Stomach smooth muscle (tissue), 2 donors: ENCODE measurements around the gene RAMACL.
"Not testable (repeated sequence)": the region's sequence is repeated elsewhere in the genome, so short reads cannot be mapped to it uniquely, and the experiment has no call there.

Experiments
- H3K27ac ChIP-seq: one replicate; pipeline ENCODE4 v1.7.0; 2013; ENCODE audit warnings: mild to moderate bottlenecking, low read length, inconsistent platforms
- H3K27me3 ChIP-seq, 2 donors: one replicate each; pipeline ENCODE4 v1.7.0; 2013; ENCODE audit warnings: low read length in 2 of 2; ENCODE audit not compliant: insufficient read depth in 2 of 2, control insufficient read depth in 1 of 2
- H3K36me3 ChIP-seq, 2 donors: one replicate each; pipeline ENCODE4 v1.7.0; 2013; ENCODE audit warnings: low read length in 2 of 2; ENCODE audit not compliant: control insufficient read depth in 2 of 2, insufficient read depth in 2 of 2
- H3K4me1 ChIP-seq: one replicate; pipeline ENCODE4 v1.7.0; 2013; ENCODE audit warnings: low read length; ENCODE audit not compliant: control insufficient read depth, insufficient read depth
- H3K4me3 ChIP-seq, 2 donors: one replicate each; pipeline ENCODE4 v1.7.0; 2013; ENCODE audit warnings: low read length in 2 of 2
- H3K9ac ChIP-seq, 2 donors: one replicate each; pipeline ENCODE4 v1.7.0; 2013; ENCODE audit warnings: low read length in 2 of 2, mild to moderate bottlenecking in 1 of 2
- H3K9me3 ChIP-seq, 2 donors: one replicate each; pipeline ENCODE4 v1.7.0; 2013; ENCODE audit warnings: low read length in 2 of 2; ENCODE audit not compliant: control insufficient read depth in 2 of 2
- donor health status: healthy.
- donor health status: Pancreatic carcinoma.

RAMACL gene

DNA sequence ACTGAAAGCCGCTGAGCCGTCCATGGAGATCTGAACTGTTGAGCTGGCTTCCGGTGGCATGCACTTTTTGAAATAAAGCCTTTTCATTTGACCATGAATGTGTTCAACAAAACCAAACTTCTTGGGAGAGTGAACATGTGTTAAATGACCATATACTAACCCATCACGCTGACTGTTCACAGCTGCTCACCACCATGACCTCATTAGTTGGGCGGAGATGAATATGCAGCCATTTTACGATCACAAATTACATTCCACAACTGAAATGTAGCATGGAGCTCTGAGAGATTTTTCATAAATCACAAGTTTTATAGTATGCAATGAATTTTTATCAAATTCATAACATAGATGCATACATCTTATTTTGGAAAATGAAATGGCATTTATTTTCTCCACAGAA lies 4.2 kb downstream of the RAMACL start:
- peaks cover 0 to 3% of the 10 kb centered on the region in 2 donors for H3K36me3 ChIP-seq
- H3K9me3 ChIP-seq = no peaks in the 10 kb centered on the region
- no peak overlapping the region for H3K27ac ChIP-seq
- H3K4me1 ChIP-seq = peaks cover 6% of the 10 kb centered on the region
- no peaks in the 10 kb centered on the region for H3K27me3 ChIP-seq
- no peak overlapping the region for H3K4me3 ChIP-seq
- H3K9ac ChIP-seq = no peak overlapping the region

- H3K4me3 ChIP-seq, H3K9ac ChIP-seq, H3K27ac ChIP-seq, H3K9me3 ChIP-seq, H3K27me3 ChIP-seq, H3K4me1 ChIP-seq, H3K36me3 ChIP-seq: not testable (repeated sequence)
These were observed 4.7 kb downstream of the RAMACL start for GRCh38 chr6:166581801-166582200.

DNA sequence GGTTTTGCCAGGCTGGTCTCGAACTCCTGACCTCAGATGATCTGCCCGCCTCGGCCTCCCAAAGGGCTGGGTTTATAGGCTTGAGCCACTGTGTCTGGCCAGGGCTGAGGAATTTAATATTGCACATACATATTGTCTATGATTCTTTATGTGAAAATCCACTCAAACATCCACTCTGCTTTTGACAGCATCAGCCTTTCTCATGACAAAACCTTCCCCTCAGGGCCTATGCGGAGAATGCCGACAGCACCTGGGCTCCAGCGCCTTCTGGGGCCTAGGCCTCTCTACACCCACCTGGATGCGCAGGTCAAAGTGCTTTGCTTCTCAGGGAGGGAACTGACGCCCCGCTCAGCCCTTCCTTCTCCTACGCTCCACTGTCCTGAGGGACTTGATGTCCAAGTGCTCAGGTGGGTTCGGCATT lies 5.4 kb downstream of the RAMACL start:
- Histone ChIP-seq H3K36me3 (peaks cover 0 to 3% of the 10 kb centered on the region in 2 donors), H3K9ac (no peak overlapping the region), H3K4me1 (peaks cover 6% of the 10 kb centered on the region), H3K27ac (no peak overlapping the region), H3K4me3 (no peak overlapping the region), H3K27me3 (no peaks in the 10 kb centered on the region), H3K9me3 (no peaks in the 10 kb centered on the region)

DNA sequence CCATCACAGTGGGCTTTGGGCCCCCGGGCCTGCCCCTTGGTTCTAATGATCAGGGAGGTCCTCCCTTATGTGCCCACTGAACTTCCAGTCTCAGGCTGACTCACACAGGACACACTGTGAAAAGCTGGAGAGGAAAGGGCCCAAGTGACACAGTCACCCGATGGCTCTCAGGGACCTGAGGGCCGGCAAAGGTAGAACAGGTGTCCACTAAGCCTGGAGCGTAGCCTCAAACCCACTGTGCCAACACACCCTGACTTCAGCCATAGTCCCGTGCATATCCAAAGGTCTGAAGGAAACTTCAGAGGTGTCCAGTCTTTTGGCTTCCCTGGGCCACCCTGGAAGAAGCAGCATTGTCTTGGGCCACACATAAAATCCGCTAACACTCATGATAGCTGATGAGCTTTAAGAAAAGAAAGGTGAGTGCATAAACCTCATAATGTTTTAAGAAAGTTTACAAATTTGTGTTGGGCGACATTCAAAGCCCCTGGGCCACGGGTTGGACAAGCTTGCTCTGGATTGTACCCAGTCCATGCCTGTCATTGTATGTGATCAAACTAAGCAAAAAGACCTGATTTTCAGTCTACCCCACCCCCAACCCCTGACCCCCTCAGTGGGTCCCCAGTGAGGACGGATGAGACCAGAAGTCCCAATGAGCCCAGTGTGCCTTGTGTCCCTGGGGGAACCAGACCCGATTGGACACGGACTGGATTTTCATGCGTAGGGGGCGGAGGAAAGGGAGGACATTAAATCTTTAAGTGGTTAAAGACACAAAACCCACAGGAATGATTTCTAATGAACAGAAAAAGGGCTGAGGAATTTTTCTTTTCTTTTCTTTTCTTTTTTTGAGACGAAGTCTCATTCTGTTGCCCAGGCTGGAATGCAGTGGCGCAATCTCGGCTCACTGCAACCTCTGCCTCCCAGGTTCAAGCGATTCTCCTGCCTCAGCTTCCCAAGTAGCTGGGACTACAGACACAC lies 6.1 kb downstream of the RAMACL start:
- no peaks in the 10 kb centered on the region for H3K9me3 ChIP-seq
- H3K36me3 ChIP-seq = peaks cover 0 to 3% of the 10 kb centered on the region in 2 donors
- no peak overlapping the region for H3K27ac ChIP-seq
- no peaks in the 10 kb centered on the region for H3K27me3 ChIP-seq
- H3K9ac ChIP-seq = no peak overlapping the region
- no peak overlapping the region for H3K4me3 ChIP-seq
- peaks cover 6% of the 10 kb centered on the region for H3K4me1 ChIP-seq

GRCh38 chr6:166579237-166579850 lies 7.1 kb downstream of the RAMACL start:
- no peaks in the 10 kb centered on the region for H3K27me3 ChIP-seq
- H3K4me3 ChIP-seq = no peak overlapping the region
- H3K4me1 ChIP-seq = peaks cover 6% of the 10 kb centered on the region
- no peak overlapping the region for H3K9ac ChIP-seq
- peaks cover 0 to 3% of the 10 kb centered on the region in 2 donors for H3K36me3 ChIP-seq
- no peaks in the 10 kb centered on the region for H3K9me3 ChIP-seq
- no peak overlapping the region for H3K27ac ChIP-seq

DNA sequence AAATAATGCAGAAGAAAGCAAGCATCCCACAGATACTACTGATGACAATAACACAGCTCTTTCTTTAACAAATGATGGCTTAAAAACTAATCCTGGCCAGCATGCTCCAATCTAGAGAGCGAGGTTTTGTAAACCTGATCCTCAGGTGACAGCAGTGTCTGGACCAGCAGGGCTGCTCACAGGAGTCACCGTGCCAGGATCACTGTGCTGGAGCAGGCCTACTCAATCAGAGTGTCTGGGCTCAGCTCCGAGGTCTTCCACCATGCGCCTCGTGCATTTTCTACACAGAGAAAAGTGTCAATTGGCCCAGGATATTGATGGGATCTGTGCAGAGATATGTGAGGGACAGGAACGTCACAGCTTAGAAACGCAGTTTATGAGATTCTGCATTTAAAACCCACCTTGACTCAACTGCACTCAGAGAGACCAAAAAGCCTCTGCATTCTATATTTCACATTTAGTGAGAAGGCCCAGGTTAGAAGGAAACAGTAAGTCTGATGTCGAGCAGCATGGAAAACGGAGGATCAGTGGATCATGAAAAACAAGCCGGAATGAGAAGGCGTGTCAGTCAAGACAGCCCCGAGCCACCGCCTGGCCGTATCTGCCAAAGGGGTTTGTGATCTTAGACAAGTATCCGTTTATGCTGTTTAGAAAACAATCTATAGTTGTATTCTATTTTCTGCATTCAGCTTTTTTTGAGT lies 7.8 kb downstream of the RAMACL start:
- H3K27ac ChIP-seq = no peak overlapping the region
- no peak overlapping the region for H3K4me3 ChIP-seq
- H3K9me3 ChIP-seq = no peaks in the 10 kb centered on the region
- H3K4me1 ChIP-seq = peaks cover under 1% of the 10 kb centered on the region
- no peak overlapping the region for H3K9ac ChIP-seq
- peaks cover 0 to 3% of the 10 kb centered on the region in 2 donors for H3K36me3 ChIP-seq
- no peaks in the 10 kb centered on the region for H3K27me3 ChIP-seq

DNA sequence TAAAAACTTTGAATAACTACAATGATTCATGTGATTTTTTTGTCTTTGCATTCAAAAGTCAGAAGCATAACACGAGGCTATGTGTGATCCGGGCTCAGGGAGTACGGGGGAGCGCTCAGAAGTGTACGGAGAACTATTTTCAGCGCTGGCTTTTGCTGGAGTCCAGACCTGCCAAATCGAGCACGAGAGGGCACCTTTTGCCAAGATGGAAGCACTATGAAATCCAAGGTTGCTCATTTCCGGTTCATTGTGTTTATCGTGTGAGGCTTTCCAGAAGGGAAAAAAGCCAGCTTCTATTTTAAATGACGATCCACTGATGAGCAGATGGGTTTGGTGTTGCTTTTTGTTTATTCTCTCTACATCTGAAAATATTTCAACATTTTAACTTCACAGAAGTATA lies 11.3 kb downstream of the RAMACL start:
- H3K27me3 ChIP-seq = no peaks in the 10 kb centered on the region
- H3K9ac ChIP-seq = no peak overlapping the region
- no peaks in the 10 kb centered on the region for H3K4me1 ChIP-seq
- H3K36me3 ChIP-seq = peaks cover 0 to 3% of the 10 kb centered on the region in 2 donors
- no peak overlapping the region for H3K4me3 ChIP-seq
- no peaks in the 10 kb centered on the region for H3K9me3 ChIP-seq
- H3K27ac ChIP-seq = no peak overlapping the region

DNA sequence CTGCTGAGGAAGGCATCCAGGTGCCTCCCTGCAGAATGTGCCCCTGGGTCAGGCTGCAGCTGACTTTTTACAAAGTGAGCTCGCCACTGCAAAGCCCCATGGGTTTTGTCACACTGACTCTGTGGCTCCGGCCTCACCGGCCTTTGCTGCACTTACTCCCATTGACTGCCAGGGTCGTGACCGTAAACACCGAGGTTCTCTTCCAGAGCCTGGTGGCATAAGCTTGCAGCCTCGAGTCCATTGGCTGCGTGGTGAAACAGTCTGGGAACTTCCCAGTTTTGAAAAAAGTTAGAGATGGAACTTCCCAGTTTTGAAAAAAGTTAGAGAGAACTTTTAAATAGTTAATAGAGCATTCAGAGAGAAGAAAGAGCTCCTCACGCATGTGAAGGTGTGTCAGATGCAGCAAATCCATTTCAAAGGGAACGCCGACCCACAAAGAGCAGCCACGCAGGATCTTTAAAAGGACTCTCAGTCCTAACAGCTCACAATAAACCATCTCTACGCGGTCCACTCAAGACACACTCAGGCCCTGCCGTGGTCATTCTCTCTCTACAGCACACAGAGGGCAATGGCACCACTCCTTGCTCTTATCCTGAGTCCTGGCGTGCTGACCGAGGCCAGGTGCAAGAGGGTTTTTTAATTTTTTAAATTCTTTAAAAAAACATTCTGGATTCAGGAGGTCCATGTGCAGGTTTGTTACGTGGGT lies 12.8 kb downstream of the RAMACL start:
- Histone ChIP-seq H3K27ac (no peak overlapping the region), H3K36me3 (no peaks in the 10 kb centered on the region), H3K9ac (no peak overlapping the region), H3K9me3 (no peaks in the 10 kb centered on the region), H3K27me3 (no peaks in the 10 kb centered on the region), H3K4me3 (no peak overlapping the region), H3K4me1 (no peaks in the 10 kb centered on the region)

DNA sequence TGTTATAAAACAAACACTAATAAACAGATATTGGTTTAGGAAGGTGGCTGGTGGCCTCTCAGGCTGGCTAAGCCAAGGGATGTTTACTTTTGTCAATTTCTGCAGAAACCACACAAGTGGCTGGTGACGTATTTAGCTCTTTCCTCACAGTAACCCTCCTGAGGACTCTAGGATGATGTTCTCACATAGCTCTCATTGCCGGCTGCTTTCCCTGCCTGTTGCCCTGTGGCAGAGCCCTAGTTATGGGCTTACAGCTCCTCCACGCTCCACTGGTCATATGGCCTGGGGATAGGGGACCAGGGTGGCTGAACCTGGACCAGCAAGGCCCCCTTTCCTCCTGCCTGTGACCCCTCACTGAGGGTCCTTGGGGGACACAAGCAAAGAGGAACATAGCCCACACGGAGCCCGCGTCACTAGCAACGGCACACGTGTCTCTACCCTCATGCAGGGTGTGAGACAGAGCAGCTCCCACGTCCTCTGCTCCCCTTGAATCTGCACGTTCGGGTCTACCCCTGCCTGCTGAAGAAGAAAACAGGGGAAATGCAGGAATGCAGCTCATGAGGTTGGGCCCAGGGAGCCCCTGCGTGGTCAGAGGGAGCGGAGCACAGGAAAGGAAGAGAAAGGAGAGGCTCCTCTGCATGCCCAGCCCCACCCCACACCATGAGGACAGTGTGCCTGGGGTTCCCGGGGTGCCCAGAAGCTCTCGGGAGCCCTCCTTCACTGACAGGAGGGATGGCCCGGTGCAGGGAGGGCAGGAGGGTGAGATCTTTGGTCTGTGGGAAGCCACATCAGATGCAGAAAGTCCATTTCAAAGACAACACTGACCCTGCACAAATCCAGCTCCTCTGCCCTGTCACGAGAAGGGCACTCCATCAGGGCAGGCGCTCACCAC lies 13.9 kb downstream of the RAMACL start:
- H3K36me3 ChIP-seq = no peaks in the 10 kb centered on the region
- no peak overlapping the region for H3K4me3 ChIP-seq
- H3K9me3 ChIP-seq = no peaks in the 10 kb centered on the region
- H3K27ac ChIP-seq = no peak overlapping the region
- no peaks in the 10 kb centered on the region for H3K27me3 ChIP-seq
- H3K4me1 ChIP-seq = no peaks in the 10 kb centered on the region
- no peak overlapping the region for H3K9ac ChIP-seq
